ENCODE measurements around the gene CDRT4. TPM values are rescaled to one million over a fixed set of nuclear protein-coding genes. Genes with fewer than 3 reads are reported as not detected.

CDRT4 gene
- 1.8 and 2.1 TPM in 2 replicates for polyA plus RNA-seq

GRCh38 chr17:15467592-15467991, at the start of gene CDRT4:
Gene CDRT4 (minus strand): TSS chr17:15467621. CDS start chr17:15440238, 27,383 bp downstream.

Other genes starting within 250 kb of the CDRT4 start
- 10.8 and 13.2 TPM in 2 replicates for gene PMP22, start 202.3 kb downstream of the CDRT4 start, polyA plus RNA-seq
- gene TEKT3, start 126.0 kb downstream of the CDRT4 start, polyA plus RNA-seq: 0.92 and 5.4 TPM in 2 replicates
- 0.52 and 15.1 TPM in 2 replicates for gene TVP23C, start 95.9 kb upstream of the CDRT4 start, polyA plus RNA-seq
- gene FBXW10B, start 152.1 kb upstream of the CDRT4 start, polyA plus RNA-seq: 0.97 TPM in 1 of 2 replicates, not detected in the other
- gene TRIM16, start 216.7 kb upstream of the CDRT4 start, polyA plus RNA-seq: 2.9 and 3.9 TPM in 2 replicates
- gene ZNF286A, start 232.1 kb upstream of the CDRT4 start, polyA plus RNA-seq: 16.4 and 24.9 TPM in 2 replicates